Measurements from ENCODE around the gene AGAP3.

AGAP3 gene

GRCh38 chr7:151189038-151189437 lies 102.8 kb downstream of the AGAP3 start:
- DNase-seq = no peak

GRCh38 chr7:151191544-151191943 lies 105.3 kb downstream of the AGAP3 start:
- no peak for DNase-seq

- DNase-seq = no peak
Observed at GRCh38 chr7:151192002-151192539, 105.8 kb downstream of the AGAP3 start.

DNA sequence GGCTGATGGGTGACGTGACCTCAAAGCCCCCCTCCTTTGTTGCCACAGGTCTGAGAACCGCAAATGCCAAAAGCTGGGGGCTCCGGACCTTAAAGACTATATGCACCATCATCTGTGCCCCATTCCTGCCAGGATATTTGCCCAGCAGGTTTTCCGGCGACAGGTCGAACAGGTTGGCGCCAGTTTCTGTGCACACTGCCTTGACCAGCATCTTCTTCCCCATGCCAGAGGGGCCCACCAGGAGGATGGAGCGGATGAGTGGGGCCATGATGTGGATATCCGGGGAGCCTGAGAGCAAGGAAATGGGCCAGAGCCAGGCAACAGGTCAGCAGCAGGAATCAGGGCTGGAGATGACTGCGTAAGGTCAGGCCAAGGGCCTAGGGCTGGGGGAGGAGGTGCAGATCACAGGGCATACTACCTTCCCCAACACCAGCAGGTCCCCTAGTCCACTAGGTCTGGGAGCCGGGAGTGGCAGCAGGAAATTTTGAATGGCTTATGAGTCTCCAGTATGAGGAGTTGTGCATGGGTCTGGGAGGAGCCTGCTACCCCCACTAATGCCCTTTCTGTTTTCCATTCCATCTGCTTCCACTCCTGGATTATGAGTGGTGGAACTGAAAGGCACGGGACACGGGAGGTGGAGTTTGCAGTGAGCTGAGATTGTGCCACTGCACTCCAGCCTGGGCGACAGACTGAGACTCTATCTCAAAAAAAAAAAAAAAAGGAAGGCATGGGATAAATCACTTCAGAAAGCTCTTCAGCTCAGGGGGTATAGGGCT lies 107.1 kb downstream of the AGAP3 start:
- no peak for DNase-seq

Data from NCI-H1436 treated with DMSO at 0.1 percent for 48 hours (cell line).